ACC112 (cell line): ENCODE data around the gene TLX2.
"Not testable (repeated sequence)": the region's sequence is repeated elsewhere in the genome, so short reads cannot be mapped to it uniquely, and the experiment has no call there.

ENCODE experiments used
- H2AFZ ChIP-seq: fragments of 200-600 bp; sonication (generic); one replicate; pipeline ENCODE4 v1.6.0; 2017; ENCODE audit warnings: antibody characterized with exemption, low read length; ENCODE audit not compliant: unreplicated experiment
- H3K27ac ChIP-seq: fragments of 200-600 bp; sonication (generic); 2 replicates; pipeline ENCODE4 v1.5.1; 2014; ENCODE audit warnings: low read depth, mild to moderate bottlenecking, antibody characterized with exemption, low read length, moderate library complexity
- H3K27me3 ChIP-seq: fragments of 200-600 bp; sonication (generic); 2 replicates; pipeline ENCODE4 v1.6.1; 2014; ENCODE audit warnings: mild to moderate bottlenecking, antibody characterized with exemption, low read length, moderate library complexity, mixed read lengths; ENCODE audit not compliant: insufficient read depth
- H3K36me3 ChIP-seq: fragments of 200-600 bp; sonication (generic); 2 replicates; pipeline ENCODE4 v1.6.1; 2016; ENCODE audit warnings: mild to moderate bottlenecking, antibody characterized with exemption, low read length, moderate library complexity, mixed read lengths; ENCODE audit not compliant: insufficient read depth
- H3K4me1 ChIP-seq: fragments of 200-600 bp; sonication (generic); one replicate; pipeline ENCODE4 v1.6.1; 2016; ENCODE audit warnings: low read length, mixed read lengths; ENCODE audit not compliant: insufficient read depth, unreplicated experiment, control insufficient read depth
- H3K4me3 ChIP-seq: fragments of 200-600 bp; sonication (generic); 2 replicates; pipeline ENCODE4 v1.5.1; 2014; ENCODE audit warnings: mild to moderate bottlenecking, low read depth, low read length
- H3K79me2 ChIP-seq: fragments of 200-600 bp; sonication (generic); one replicate; pipeline ENCODE4 v1.6.0; 2016; ENCODE audit warnings: low read length; ENCODE audit not compliant: control insufficient read depth, unreplicated experiment, insufficient read depth

TLX2 gene

DNA sequence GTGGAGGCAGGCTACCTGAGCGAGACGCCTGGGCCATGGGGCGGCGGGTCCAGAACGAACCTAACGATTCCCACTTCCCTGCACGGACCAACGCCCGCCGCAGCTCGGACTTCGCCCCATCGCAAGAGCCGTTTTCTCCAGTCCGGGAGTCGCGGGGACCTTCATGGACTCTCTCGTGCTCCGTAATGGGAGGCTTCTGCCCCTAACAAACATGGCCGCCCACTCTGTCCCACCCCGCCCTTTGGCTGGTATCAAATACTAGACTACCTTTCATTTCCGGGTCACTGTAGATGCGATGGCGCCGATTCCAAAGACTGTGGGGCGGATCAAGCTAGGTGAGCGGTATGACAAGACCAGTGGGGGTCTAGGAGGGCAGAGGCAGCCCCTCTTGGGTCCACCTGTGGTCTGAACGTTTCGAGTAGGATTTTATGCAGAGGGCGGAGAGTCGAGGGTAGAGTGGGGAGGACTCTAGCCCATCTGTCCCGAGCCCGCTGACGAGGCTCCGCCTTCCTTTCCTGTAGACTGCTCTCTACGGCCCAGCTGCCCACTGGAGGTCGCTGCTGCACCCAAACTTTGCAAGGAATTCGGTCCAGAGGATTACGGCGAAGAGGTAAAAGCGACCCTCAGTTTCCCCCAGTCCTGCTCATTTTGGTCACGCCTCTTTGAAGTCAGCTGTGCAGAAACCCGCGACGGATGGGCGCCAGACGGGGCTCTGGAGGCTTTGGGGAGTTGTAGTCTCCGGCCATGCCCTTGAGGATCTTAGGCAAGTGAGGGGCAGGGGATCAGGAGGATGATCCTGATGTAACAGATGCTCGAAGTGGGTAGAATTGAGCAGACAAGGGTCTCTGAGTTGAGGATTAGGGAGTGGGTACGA lies 31.2 kb upstream of the TLX2 start, which contains the start of the genes CCDC142 and TTC31:
Gene CCDC142, minus strand, starts transcription at position 198 of the 874 bp plus-strand sequence. Its CDS starts 161 bp downstream, at position 37.
Gene TTC31, plus strand, starts transcription at position 281 of the 874 bp plus-strand sequence. Its CDS starts 15 bp downstream, at position 296.
- peak within 1 kb of the TSS; percentile 90 for H2AFZ ChIP-seq
- H3K79me2 ChIP-seq, result peaks cover 34% of the 10 kb centered on the region

DNA sequence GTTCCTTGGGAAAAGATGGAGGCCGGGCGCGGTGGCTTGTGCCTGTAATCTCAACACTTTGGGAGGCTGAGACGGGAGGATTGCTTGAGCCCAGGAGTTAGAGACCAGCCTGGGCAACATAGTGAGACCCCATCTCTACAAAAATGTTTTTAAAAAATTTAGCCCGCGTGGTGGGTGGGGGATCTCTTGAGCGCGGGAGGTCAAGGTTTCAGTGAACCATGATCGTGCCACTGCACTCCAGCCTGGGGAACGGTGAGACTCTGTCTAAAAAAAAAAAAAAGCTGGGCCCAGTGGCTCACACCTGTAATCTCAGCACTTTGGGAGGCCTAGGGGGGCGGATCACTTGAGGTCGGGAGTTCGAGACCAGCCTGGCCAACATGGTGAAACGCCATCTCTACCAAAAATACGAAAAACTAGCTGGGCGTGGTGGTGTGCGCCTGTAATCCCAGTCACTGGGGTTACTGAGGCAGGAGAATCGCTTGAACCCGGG lies 30.5 kb upstream of the TLX2 start:
- H3K27ac ChIP-seq, result not testable (repeated sequence)

More for the DNA sequence above, 31.2 kb upstream of the TLX2 start, which contains the start of the genes CCDC142 and TTC31:
- peak within 1 kb of the TSS; percentile 75 for H3K27ac ChIP-seq
- peak within 1 kb of the TSS; percentile 94 for H3K4me3 ChIP-seq
- H3K27me3 ChIP-seq, result no peaks in the 10 kb centered on the region
- H3K4me1 ChIP-seq, result peaks cover 13% of the 10 kb centered on the region
- H3K36me3 ChIP-seq, result 0 out of 2 replicates have a peak, but pooled peaks cover 8% of the 10 kb centered on the region

DNA sequence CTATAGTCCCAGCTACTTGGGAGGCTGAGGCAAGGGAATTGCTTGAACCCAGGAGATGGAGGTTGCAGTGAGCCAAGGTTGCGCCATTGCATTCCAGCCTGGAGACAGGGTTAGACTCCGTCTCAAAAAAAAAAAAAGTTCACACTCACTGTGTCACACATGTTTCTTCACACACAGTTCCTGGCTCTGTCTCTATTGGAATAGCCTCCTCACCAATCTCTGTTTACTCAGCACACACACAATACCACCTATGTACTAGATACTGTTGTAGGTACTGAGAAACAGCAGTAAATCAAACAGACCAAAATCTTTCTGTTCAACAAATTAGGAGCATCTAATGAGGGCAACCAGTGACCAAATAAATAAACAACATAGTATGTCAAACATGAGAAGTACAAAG lies 28.1 kb upstream of the TLX2 start:
- no peaks in the 10 kb centered on the region for H3K27me3 ChIP-seq
- H3K27ac ChIP-seq, result no peak overlapping the region
- peaks cover 25% of the 10 kb centered on the region for H3K79me2 ChIP-seq
- H3K4me1 ChIP-seq, result peaks cover 5% of the 10 kb centered on the region
- no peak overlapping the region for H2AFZ ChIP-seq
- no peak overlapping the region for H3K4me3 ChIP-seq
- H3K36me3 ChIP-seq, result no peaks in the 10 kb centered on the region

More for the DNA sequence above, 30.5 kb upstream of the TLX2 start:
- not testable (repeated sequence) for H3K27me3 ChIP-seq, H2AFZ ChIP-seq, H3K36me3 ChIP-seq
- peaks cover 13% of the 10 kb centered on the region for H3K4me1 ChIP-seq
- H3K79me2 ChIP-seq, result peaks cover 34% of the 10 kb centered on the region
- H3K4me3 ChIP-seq, result peak overlapping the region; percentile 94

DNA sequence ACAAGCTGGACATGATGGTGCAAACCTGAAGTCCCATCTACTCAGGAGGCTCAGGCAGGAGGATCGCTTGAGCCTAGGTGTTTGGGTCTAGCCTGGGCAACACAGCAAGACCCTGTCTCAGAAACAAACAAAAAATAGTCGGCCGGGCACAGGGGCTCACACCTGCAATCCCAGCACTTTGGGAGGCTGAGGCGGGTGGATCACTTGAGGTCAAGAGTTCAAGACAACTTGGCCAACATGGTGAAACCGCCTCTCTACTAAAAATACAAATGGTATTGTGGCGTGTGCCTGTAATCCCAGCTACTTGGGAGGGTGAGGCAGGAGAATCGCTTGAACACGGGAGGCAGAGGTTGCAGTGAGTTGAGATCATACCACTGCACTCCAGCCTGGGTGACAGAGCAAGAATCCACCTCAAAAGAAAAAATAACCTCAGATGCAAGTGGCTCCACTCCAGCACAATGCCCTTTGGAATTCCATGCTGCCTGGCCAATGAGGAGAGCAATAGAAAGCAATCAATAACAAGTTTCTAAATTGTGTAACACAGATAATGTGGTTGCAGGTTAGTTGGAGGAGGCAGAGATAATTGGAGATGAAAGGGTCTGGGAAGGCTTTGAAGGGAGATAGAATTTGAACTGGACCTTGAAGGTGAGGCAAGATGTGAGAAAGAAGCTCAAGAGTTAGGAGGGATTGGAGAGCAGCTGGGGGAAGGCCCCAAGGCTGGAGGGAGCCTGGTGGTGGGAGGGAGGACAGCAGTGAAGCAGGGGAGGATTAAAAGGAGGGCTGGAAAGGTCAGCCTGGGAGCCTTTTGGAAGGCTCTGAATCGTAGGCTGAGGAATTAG lies 25.4 kb upstream of the TLX2 start:
- Histone ChIP-seq H3K36me3 (peaks cover 14% of the 10 kb centered on the region; the same call in 1 of the 2 replicates), H2AFZ (no peak overlapping the region), H3K4me1 (peaks cover 11% of the 10 kb centered on the region), H3K27me3 (no peaks in the 10 kb centered on the region), H3K4me3 (no peak overlapping the region), H3K79me2 (peaks cover 6% of the 10 kb centered on the region), H3K27ac (no peak overlapping the region)

DNA sequence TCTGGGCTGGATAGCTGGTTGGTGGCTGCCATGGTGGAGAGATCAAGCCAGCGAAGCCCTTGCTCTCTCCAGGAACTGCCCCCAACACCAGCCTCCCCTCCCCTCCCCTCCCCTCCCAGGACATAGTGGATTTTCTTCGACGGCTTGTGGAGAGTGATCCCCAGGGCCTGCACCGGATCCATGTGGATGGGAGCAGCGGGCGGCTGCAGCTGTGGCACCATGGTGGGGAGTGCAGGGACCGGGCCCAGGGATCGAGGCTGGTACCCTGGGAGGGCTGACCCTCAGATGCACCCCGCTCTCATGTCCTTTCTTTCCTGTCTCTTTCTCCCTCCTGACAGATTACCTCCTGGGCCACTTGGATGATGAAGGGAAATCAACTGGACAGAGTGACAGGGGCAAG lies 24.3 kb upstream of the TLX2 start:
- Histone ChIP-seq H3K27ac (no peak overlapping the region), H3K79me2 (no peaks in the 10 kb centered on the region), H3K36me3 (peaks cover 14% of the 10 kb centered on the region; the same call in 1 of the 2 replicates), H2AFZ (no peak overlapping the region), H3K4me3 (no peak overlapping the region), H3K27me3 (no peaks in the 10 kb centered on the region), H3K4me1 (peaks cover 10% of the 10 kb centered on the region)

DNA sequence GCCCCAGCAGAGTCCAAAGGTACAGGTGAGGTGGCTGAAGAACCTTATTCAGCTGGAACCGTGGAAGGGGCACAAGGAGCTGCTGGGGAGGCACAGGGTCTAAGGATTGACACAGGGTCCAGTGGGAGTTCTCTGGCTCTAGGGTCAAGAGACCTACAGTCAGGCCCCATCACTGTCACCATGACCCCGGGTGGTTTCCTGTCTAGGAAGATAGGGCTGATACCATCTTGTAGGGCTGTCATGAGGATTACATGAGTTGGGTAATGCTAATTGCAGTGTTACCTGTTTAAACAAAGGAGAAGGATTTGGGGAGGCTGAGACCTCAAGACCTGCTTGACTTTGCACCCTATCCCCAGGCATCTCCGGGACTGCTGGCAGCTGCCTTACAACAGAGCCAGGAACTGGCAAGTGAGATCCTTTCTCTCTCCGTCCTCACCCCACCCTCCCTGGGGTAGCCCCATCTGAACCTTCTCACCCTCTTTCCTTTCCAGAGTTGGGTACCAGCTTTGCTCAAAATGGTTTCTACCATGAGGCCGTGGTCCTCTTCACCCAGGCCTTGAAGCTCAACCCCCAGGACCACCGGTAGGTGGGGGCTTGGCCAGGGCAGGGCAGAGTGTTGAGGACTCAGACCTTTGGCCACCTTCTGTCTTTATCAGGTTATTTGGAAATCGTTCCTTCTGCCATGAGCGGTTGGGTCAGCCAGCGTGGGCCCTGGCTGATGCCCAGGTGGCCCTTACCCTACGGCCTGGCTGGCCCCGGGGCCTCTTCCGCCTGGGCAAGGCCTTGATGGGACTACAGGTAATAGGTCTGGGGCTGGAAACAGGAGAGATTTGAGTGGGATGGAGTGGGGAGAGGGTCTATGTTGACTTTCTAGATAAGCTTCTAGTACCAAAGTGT lies 22.4 kb upstream of the TLX2 start:
- Histone ChIP-seq H3K79me2 (no peaks in the 10 kb centered on the region), H2AFZ (no peak overlapping the region), H3K27me3 (no peaks in the 10 kb centered on the region), H3K4me3 (no peak overlapping the region), H3K4me1 (peaks cover 10% of the 10 kb centered on the region), H3K27ac (no peak overlapping the region), H3K36me3 (peaks cover 14% of the 10 kb centered on the region; the same call in 1 of the 2 replicates)

DNA sequence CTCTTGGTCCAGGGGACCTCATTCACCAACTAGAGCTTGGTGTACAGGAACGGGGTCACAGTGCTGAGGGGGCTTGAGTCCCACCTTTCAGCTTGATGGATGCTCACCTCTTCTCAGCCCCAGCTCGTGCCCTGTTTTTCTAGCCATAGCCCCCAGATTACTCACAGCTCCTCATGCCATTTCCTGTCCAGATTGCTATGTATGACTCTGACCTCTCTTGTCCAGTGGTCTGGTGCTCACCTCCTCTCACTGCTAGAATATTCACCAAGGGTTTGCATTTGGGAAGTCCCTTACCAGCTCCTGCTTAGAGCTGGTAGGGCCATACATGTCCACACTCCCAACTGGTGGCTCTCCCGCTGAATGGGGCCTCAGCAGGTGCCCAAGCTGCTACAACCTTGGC lies 20.7 kb upstream of the TLX2 start:
- H3K27me3 ChIP-seq, result no peaks in the 10 kb centered on the region
- peaks cover 17% of the 10 kb centered on the region for H3K4me1 ChIP-seq
- H3K27ac ChIP-seq, result no peak overlapping the region
- peaks cover 14% of the 10 kb centered on the region; the same call in 1 of the 2 replicates for H3K36me3 ChIP-seq
- H3K4me3 ChIP-seq, result no peak overlapping the region
- no peak overlapping the region for H2AFZ ChIP-seq
- H3K79me2 ChIP-seq, result no peaks in the 10 kb centered on the region

DNA sequence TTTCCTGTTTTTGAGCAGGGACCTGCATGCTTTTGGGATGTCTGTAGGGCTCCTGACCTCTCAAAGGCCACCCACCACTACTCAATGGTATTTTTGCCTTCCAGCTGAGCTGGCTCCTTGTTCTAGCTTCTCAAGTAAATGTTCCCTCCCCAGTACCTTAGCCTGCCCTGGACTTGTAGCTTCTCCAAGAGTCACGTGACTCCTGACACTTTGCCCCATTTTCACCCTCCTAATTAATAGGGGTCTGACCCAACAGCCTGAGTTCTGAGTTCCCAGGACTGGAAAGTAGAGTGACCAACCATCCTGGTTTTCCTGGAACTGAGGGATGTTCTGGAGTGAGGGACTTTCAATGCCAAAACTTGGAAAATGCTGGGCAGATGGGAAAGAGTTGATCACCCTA lies 18.8 kb upstream of the TLX2 start:
- no peak overlapping the region for H3K4me3 ChIP-seq
- no peaks in the 10 kb centered on the region for H3K79me2 ChIP-seq
- no peak overlapping the region for H2AFZ ChIP-seq
- H3K27me3 ChIP-seq, result no peaks in the 10 kb centered on the region
- peaks cover 17% of the 10 kb centered on the region for H3K4me1 ChIP-seq
- no peak overlapping the region for H3K27ac ChIP-seq
- H3K36me3 ChIP-seq, result peaks cover 14% of the 10 kb centered on the region; the same call in 1 of the 2 replicates

DNA sequence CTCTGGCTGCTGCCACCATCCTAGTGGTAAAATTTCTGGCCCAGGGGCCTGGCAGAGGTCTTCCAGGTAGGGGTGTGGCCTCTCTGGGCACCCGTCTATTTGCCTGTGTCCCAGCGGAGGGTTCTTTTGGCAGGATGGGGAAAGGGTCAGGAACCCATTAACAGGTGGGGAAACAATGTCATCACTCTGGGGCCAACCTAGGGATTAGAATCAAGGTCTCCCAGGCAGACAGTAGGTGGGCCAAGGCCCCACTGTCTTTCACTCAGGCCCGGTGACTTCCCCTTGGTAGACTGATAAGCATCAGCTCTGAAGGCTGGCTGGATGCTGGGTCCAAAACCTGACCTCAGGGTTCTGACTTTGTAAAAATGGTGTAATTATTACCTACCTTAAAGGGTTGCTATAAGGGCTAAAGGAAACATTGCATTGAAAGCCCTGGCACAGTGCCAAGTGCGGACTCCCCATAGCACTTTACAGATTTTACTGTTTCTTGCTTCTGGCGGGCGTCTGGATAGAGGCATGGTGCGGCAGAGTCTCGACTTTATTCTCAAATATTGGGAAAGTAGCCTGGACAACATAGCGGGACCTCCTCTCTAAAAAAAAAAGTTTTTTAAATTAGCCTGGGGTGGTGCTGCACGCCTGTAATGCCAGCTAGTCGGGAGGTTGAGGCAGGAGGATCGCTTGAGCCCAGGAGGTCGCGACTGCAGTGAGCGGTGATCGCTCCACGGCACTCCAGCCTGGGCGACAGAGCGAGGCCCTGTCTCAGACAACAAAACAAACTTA lies 17.1 kb upstream of the TLX2 start:
- no peaks in the 10 kb centered on the region for H3K27me3 ChIP-seq
- H3K79me2 ChIP-seq, result peaks cover under 1% of the 10 kb centered on the region
- peaks cover 4% of the 10 kb centered on the region; the same call in 1 of the 2 replicates for H3K36me3 ChIP-seq
- no peak overlapping the region for H2AFZ ChIP-seq
- H3K4me1 ChIP-seq, result peaks cover 22% of the 10 kb centered on the region
- no peak overlapping the region for H3K27ac ChIP-seq
- no peak overlapping the region for H3K4me3 ChIP-seq
